Activated T-cell treated with anti-CD3 and anti-CD28 coated beads for 4 hours (primary cell): Measurements from ENCODE around the gene CHRNA7.
"Not testable (repeated sequence)": the region's sequence is repeated elsewhere in the genome, so short reads cannot be mapped to it uniquely, and the experiment has no call there.

Source experiments
- DNase-seq: peaks from one replicate; pipeline ENCODE4 v3.0.0-alpha.2; 2020

CHRNA7 gene

GRCh38 chr15:32196206-32196605 lies 165.9 kb downstream of the CHRNA7 start:
- not testable (repeated sequence) for DNase-seq

DNA sequence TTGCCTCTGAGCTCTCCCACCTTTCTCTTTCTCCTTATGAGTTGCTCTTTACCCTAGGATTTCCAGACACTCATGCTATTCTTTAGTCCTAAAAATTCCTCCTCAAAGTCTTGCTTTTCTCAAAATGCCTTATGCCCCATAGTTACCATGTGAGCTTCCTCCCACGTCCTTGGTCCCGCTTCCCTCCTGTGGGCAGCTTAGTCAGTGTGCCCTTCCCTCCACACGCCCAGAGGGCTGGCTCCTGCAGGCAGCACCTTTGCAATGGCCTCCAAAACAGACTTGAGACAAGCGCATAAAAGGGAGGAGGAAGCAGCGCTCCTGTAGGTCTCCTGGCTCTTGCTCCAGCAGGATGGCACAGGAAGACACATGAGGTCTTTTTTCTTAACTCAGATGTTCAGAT lies 168.6 kb downstream of the CHRNA7 start:
- not testable (repeated sequence) for DNase-seq

DNA sequence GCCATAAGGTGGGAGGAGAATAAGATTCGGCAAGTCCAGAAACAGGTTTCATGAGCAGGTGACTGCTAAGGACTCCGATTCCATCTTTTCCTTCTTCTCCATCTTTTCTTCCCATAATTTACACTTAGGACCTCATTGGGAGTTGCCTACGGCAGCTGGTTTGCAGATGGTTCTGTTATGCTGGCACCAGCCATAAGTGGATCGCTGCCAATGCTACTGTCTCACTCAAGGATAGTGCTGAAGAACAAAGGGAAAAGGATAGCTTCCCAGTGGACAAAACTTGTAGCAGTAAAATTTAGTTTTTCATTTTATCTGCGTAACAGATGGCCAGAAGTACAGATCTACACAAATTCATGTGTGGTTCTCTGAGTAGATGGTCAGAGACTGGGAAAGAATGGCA lies 178.8 kb downstream of the CHRNA7 start:
- DNase-seq = not testable (repeated sequence)

DNA sequence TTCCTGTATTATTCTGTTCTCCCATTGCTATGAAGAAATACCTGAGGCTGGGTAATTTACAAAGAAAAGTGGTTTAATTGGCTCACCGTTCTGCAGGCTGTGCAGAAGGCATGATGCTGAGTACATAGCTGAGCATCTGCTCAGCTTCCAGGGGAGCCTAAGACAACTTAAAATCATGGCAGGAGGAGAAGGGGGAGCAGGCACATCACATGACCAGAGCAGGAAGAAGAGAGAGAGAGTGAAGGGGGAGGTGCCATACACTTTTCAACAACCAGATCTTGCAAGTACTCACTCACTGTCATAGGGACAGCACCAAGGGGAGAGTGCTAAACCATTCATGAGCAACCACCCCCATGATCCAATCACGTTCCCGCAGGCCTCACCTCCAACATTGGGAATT lies 188.4 kb downstream of the CHRNA7 start:
- DNase-seq = no peak
